Measurements from ENCODE around the gene FCSK. TPM values are rescaled to one million over a fixed set of nuclear protein-coding genes. Genes with fewer than 3 reads are reported as not detected.

FCSK gene
- total and polyA plus RNA-seq, 2 of the 13 experiments (the other 11 are each of a cell fraction or from before 2014, with no cell fraction given): 9.1 to 19.2 TPM

- TF ChIP-seq KDM5B (CRISPR knock-in tag; IDR thresholded peaks at IDR 0.05; ENCODE audit: borderline replicate concordance) (peak; percentile 63; the same call in 1 of the 2 replicates), GLI4 (CRISPR knock-in tag; IDR thresholded peaks at IDR 0.05; ENCODE audit: borderline replicate concordance) (no peak), KDM4B (CRISPR knock-in tag; IDR thresholded peaks at IDR 0.05) (no peak), PRDM4 (CRISPR knock-in tag; IDR thresholded peaks at IDR 0.05; ENCODE audit: borderline replicate concordance) (no peak), NR2C2 (CRISPR knock-in tag; IDR thresholded peaks at IDR 0.05; ENCODE audit: borderline replicate concordance) (no peak), SRSF9 (IDR thresholded peaks at IDR 0.05; ENCODE audit: borderline replicate concordance, insufficient read depth, low read depth, low read length, poor library complexity, severe bottlenecking) (no peak), ZNF44 (CRISPR knock-in tag; IDR thresholded peaks at IDR 0.05) (no peak), ZNF432 (CRISPR knock-in tag; IDR thresholded peaks at IDR 0.05; ENCODE audit: borderline replicate concordance) (no peak), ATF4 (CRISPR knock-in tag; IDR thresholded peaks at IDR 0.05) (no peak), ZNF34 (CRISPR knock-in tag; IDR thresholded peaks at IDR 0.05; ENCODE audit: borderline replicate concordance) (no peak), RBAK (CRISPR knock-in tag; IDR thresholded peaks at IDR 0.05) (no peak), NFKBIZ (CRISPR knock-in tag; IDR thresholded peaks at IDR 0.05) (no peak), IKZF5 (CRISPR knock-in tag; IDR thresholded peaks at IDR 0.05) (no peak), ZFP37 (CRISPR knock-in tag; IDR thresholded peaks at IDR 0.05; ENCODE audit: borderline replicate concordance) (0 out of 2 replicates have a peak, but pooled peaks have one; percentile 68), ZMYM4 (CRISPR knock-in tag; IDR thresholded peaks at IDR 0.05) (no peak), KAT8 (CRISPR knock-in tag; IDR thresholded peaks at IDR 0.05) (no peak; the same call in 1 of the 2 replicates), ZNF766 (CRISPR knock-in tag; IDR thresholded peaks at IDR 0.05; ENCODE audit: borderline replicate concordance) (no peak), TFAP4 (IDR thresholded peaks at IDR 0.05; ENCODE audit: borderline replicate concordance, low read depth) (no peak), RCOR2 (CRISPR knock-in tag; IDR thresholded peaks at IDR 0.05) (no peak; the same call in 1 of the 2 replicates), JARID2 (CRISPR knock-in tag; IDR thresholded peaks at IDR 0.05; ENCODE audit: insufficient replicate concordance) (no peak), HDAC1 (CRISPR knock-in tag; IDR thresholded peaks at IDR 0.05) (peak; percentile 29; the same call in 1 of the 2 replicates), ATF1 (CRISPR knock-in tag; IDR thresholded peaks at IDR 0.05) (no peak), ZEB1 (IDR thresholded peaks at IDR 0.05; ENCODE audit: insufficient replicate concordance, low read depth) (peak; percentile 93)
Observed at GRCh38 chr16:70440009-70440692, 14.2 kb upstream of the FCSK start (continued).

Measured in HepG2 (cell line).